ENCODE measurements around the gene LAP3. TPM values are rescaled to one million over a fixed set of nuclear protein-coding genes. Genes with fewer than 3 reads are reported as not detected.

Gene LAP3
- total RNA-seq, 2 experiments from 2014 or later = 101 to 111 TPM

- no peak for DNase-seq (ENCODE audit: low spot score)
- H3K4me1 ChIP-seq (ENCODE audit: insufficient read depth, low read length, poor library complexity, severe bottlenecking) = no peaks in the 10 kb centered on the region
- intact Hi-C loops (cut with micrococcal nuclease; ENCODE audit: unreplicated experiment) = loop anchor here (5.0 kb wide), 1 partner anchor 1040 kb away; no protein-coding TSS in a partner anchor
- H3K4me3 ChIP-seq (ENCODE audit: low read depth, low read length, poor library complexity, severe bottlenecking) = no peak overlapping the region
- no peaks in the 10 kb centered on the region for H3K9me2 ChIP-seq (ENCODE audit: insufficient read depth, low read length)
- no peaks in the 10 kb centered on the region for H4K20me1 ChIP-seq (ENCODE audit: insufficient read depth, low read length)
- H3K79me2 ChIP-seq (ENCODE audit: insufficient read depth, low read depth, low read length) = no peaks in the 10 kb centered on the region
- CTCF ChIA-PET (ENCODE audit: unreplicated experiment) = no interaction called here
- POLR2A ChIA-PET = interaction anchor here (1.7 kb wide), 1 partner anchor 14 kb away, joined by 4 read pairs; no protein-coding TSS in a partner anchor
- BruUV-seq (replicated peaks) = no TSS peak
- H3K27ac ChIP-seq (ENCODE audit: low read depth, low read length, poor library complexity, severe bottlenecking) = no peak overlapping the region
- H2AFZ ChIP-seq (ENCODE audit: low read length) = no peak overlapping the region
- no peaks in the 10 kb centered on the region for H3K36me3 ChIP-seq (ENCODE audit: insufficient read depth, low read length)
- H3K9me3 ChIP-seq (ENCODE audit: low read length) = no peaks in the 10 kb centered on the region
- H3K4me2 ChIP-seq (ENCODE audit: low read length) = no peak overlapping the region
- TF ChIP-seq EZH2phosphoT487 (IDR thresholded peaks at IDR 0.05; ENCODE audit: borderline replicate concordance, low read depth, low read length) (no peak), CTCF (conservative IDR thresholded peaks at IDR 0.05; ENCODE audit: low read length) (no peak)
These were observed 24.6 kb upstream of the LAP3 start for GRCh38 chr4:17552427-17552826.

DNA sequence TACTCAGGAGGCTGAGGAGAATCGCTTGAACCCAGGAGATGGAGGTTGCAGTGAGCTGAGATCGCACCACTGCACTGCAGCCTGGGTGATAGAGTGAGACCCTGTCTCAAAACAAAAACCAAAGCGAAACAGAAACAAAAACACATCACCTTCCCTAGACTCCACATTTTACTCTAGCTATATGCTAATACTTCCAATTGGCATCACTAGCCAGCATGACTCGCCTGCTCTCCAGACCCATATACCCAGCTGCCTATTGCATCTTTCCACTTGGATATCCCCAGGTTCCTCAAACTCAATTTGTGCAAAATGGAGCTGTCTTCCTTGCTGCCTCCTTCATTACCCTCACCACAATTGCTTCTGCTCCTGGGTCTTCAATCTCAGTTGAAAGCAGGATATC lies 22.4 kb upstream of the LAP3 start:
- H2AFZ ChIP-seq (ENCODE audit: low read length) = no peak overlapping the region
- no peaks in the 10 kb centered on the region for H3K9me3 ChIP-seq (ENCODE audit: low read length)
- no peak overlapping the region for H3K4me3 ChIP-seq (ENCODE audit: low read depth, low read length, poor library complexity, severe bottlenecking)
- H3K4me2 ChIP-seq (ENCODE audit: low read length) = no peak overlapping the region
- TF ChIP-seq EZH2phosphoT487 (IDR thresholded peaks at IDR 0.05; ENCODE audit: borderline replicate concordance, low read depth, low read length) = no peak
- no peak for TF ChIP-seq CTCF (conservative IDR thresholded peaks at IDR 0.05; ENCODE audit: low read length)
- H3K27ac ChIP-seq (ENCODE audit: low read depth, low read length, poor library complexity, severe bottlenecking) = no peak overlapping the region
- H3K9me2 ChIP-seq (ENCODE audit: insufficient read depth, low read length) = no peaks in the 10 kb centered on the region
- no TSS peak for BruUV-seq (replicated peaks)
- intact Hi-C loops (cut with micrococcal nuclease; ENCODE audit: unreplicated experiment) = loop anchor here (5.0 kb wide), 1 partner anchor 1038 kb away; no protein-coding TSS in a partner anchor
- CTCF ChIA-PET (ENCODE audit: unreplicated experiment) = interaction anchor here (1.0 kb wide), 1 partner anchor 19 kb away, joined by 3 read pairs; no protein-coding TSS in a partner anchor
- no peak for DNase-seq (ENCODE audit: low spot score)
- POLR2A ChIA-PET = interaction anchor here (0.8 to 1.1 kb wide), 2 partner anchors 86 to 103 kb away, joined by 3 read pairs; no protein-coding TSS in a partner anchor
- H3K79me2 ChIP-seq (ENCODE audit: insufficient read depth, low read depth, low read length) = no peaks in the 10 kb centered on the region
- no peaks in the 10 kb centered on the region for H3K36me3 ChIP-seq (ENCODE audit: insufficient read depth, low read length)
- no peaks in the 10 kb centered on the region for H3K4me1 ChIP-seq (ENCODE audit: insufficient read depth, low read length, poor library complexity, severe bottlenecking)
- no peaks in the 10 kb centered on the region for H4K20me1 ChIP-seq (ENCODE audit: insufficient read depth, low read length)

DNA sequence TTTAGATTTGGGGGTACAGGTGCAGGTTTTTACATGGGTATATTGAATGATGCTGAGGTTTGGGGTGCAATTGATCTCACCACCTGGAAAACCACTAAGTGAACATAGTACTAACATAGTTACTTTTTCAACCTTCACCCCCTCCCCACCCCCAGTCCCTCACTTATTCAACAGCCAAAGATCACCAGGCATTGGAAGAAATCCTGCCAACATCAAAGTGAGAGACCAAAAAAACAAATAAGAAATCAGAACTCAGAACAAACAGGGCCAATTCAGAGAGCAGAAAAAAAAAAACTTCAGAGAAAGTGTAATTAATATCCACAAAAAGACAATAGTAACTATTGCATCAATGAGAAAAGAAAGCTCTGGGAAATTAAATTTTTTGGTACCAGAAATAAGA lies 20.5 kb upstream of the LAP3 start:
- H3K36me3 ChIP-seq (ENCODE audit: insufficient read depth, low read length) = no peaks in the 10 kb centered on the region
- H2AFZ ChIP-seq (ENCODE audit: low read length) = no peak overlapping the region
- no peak overlapping the region for H3K27ac ChIP-seq (ENCODE audit: low read depth, low read length, poor library complexity, severe bottlenecking)
- CTCF ChIA-PET (ENCODE audit: unreplicated experiment) = no interaction called here
- intact Hi-C loops (cut with micrococcal nuclease; ENCODE audit: unreplicated experiment) = no loop called here
- no peak overlapping the region for H3K4me3 ChIP-seq (ENCODE audit: low read depth, low read length, poor library complexity, severe bottlenecking)
- H3K79me2 ChIP-seq (ENCODE audit: insufficient read depth, low read depth, low read length) = no peaks in the 10 kb centered on the region
- no peak for TF ChIP-seq EZH2phosphoT487 (IDR thresholded peaks at IDR 0.05; ENCODE audit: borderline replicate concordance, low read depth, low read length)
- no peak for TF ChIP-seq CTCF (conservative IDR thresholded peaks at IDR 0.05; ENCODE audit: low read length)
- no peak overlapping the region for H3K4me2 ChIP-seq (ENCODE audit: low read length)
- no peaks in the 10 kb centered on the region for H3K9me3 ChIP-seq (ENCODE audit: low read length)
- DNase-seq (ENCODE audit: low spot score) = no peak
- H3K4me1 ChIP-seq (ENCODE audit: insufficient read depth, low read length, poor library complexity, severe bottlenecking) = no peaks in the 10 kb centered on the region
- no peaks in the 10 kb centered on the region for H3K9me2 ChIP-seq (ENCODE audit: insufficient read depth, low read length)
- no peaks in the 10 kb centered on the region for H4K20me1 ChIP-seq (ENCODE audit: insufficient read depth, low read length)
- POLR2A ChIA-PET = interaction anchor here (0.7 to 1.2 kb wide), 5 partner anchors 14 to 778 kb away, joined by 3 to 4 read pairs (median 3); no protein-coding TSS in a partner anchor
- no TSS peak for BruUV-seq (replicated peaks)
